GM23338 (cell line): ENCODE results near the gene SNRNP48. TPM values are rescaled to one million over a fixed set of nuclear protein-coding genes. Genes with fewer than 3 reads are reported as not detected.

Source experiments
- ATAC-seq: fragments of 200-7000 bp; cut with Tn5 transposase; 3 replicates; pipeline ENCODE4 v1.9.1; 2020
- DNase-seq: peaks from one replicate; pipeline ENCODE4 v3.0.0-alpha.2; 2015; ENCODE audit warnings: low spot score
- H2AFZ ChIP-seq: fragments of 200-600 bp; sonication (generic); 2 replicates; pipeline ENCODE4 v1.8.0; 2016; ENCODE audit warnings: antibody characterized with exemption, mild to moderate bottlenecking, moderate library complexity
- H3F3A ChIP-seq: fragments of 200-600 bp; sonication (generic); replicated peaks from 2 replicates; pipeline ENCODE4 v1.8.0; 2017; ENCODE audit warnings: antibody characterized with exemption, mixed run types, low read depth
- H3K27ac ChIP-seq: fragments of 200-600 bp; sonication (generic); 2 replicates; pipeline ENCODE4 v1.6.1; 2016; ENCODE audit warnings: low read depth
- H3K27me3 ChIP-seq: fragments of 200-600 bp; sonication (generic); 2 replicates; pipeline ENCODE4 v1.8.0; 2016; ENCODE audit warnings: mild to moderate bottlenecking, mixed run types, moderate library complexity; ENCODE audit not compliant: insufficient read depth
- H3K36me3 ChIP-seq: fragments of 200-600 bp; sonication (generic); 2 replicates; pipeline ENCODE4 v1.8.0; 2016; ENCODE audit warnings: mild to moderate bottlenecking; ENCODE audit not compliant: insufficient read depth
- H3K4me1 ChIP-seq: fragments of 200-600 bp; sonication (generic); 2 replicates; pipeline ENCODE4 v1.8.0; 2016; ENCODE audit warnings: mild to moderate bottlenecking, moderate library complexity; ENCODE audit not compliant: insufficient read depth
- H3K4me2 ChIP-seq: fragments of 200-600 bp; sonication (generic); 2 replicates; pipeline ENCODE4 v1.7.1; 2017; ENCODE audit warnings: mixed run types
- H3K4me3 ChIP-seq: fragments of 200-600 bp; sonication (generic); 2 replicates; pipeline ENCODE4 v1.6.1; 2016; ENCODE audit warnings: mixed run types
- H3K79me2 ChIP-seq: fragments of 200-600 bp; sonication (generic); replicated peaks from 2 replicates; pipeline ENCODE4 v1.8.0; 2017; ENCODE audit warnings: mild to moderate bottlenecking; ENCODE audit not compliant: insufficient read depth
- H3K9me2 ChIP-seq: fragments of 200-600 bp; sonication (generic); 2 replicates; pipeline ENCODE4 v1.8.0; 2017; ENCODE audit not compliant: insufficient read depth
- H4K20me1 ChIP-seq: fragments of 200-600 bp; sonication (generic); replicated peaks from 2 replicates; pipeline ENCODE4 v1.8.0; 2017; ENCODE audit warnings: mild to moderate bottlenecking; ENCODE audit not compliant: insufficient read depth
- H3K27ac Mint-ChIP-seq: 2 replicates; pipeline ENCODE4 v1.8.0; 2020; ENCODE audit warnings: inconsistent platforms, mild to moderate bottlenecking, moderate library complexity, mixed read lengths
- H3K27me3 Mint-ChIP-seq: 3 replicates; pipeline ENCODE4 v1.8.0; 2022; ENCODE audit warnings: low read depth, mild to moderate bottlenecking, moderate library complexity, mixed read lengths, inconsistent platforms; ENCODE audit not compliant: insufficient read depth, poor library complexity
- H3K36me3 Mint-ChIP-seq: 3 replicates; pipeline ENCODE4 v1.8.0; 2021; ENCODE audit warnings: low read depth, mild to moderate bottlenecking, inconsistent platforms, moderate library complexity, mixed read lengths
- H3K4me1 Mint-ChIP-seq: 3 replicates; pipeline ENCODE4 v1.8.0; 2020; ENCODE audit warnings: mild to moderate bottlenecking, inconsistent platforms, mixed read lengths
- H3K4me3 Mint-ChIP-seq: 3 replicates; pipeline ENCODE4 v1.8.0; 2021; ENCODE audit warnings: moderate library complexity, mild to moderate bottlenecking, inconsistent platforms, mixed read lengths
- H3K9me3 Mint-ChIP-seq: 3 replicates; pipeline ENCODE4 v1.8.0; 2020; ENCODE audit warnings: moderate library complexity, mild to moderate bottlenecking, inconsistent platforms, mixed read lengths
- CREB1 ChIP-seq: fragments of 250-450 bp; sonication (Bioruptor Pico); IDR thresholded peaks from 2 replicates; pipeline ENCODE4 v1.5.0; 2020; ENCODE audit warnings: low read depth, mild to moderate bottlenecking, moderate library complexity
- CTCF ChIP-seq, 2 experiments: fragments of 200-600 bp in 1 of 2; sonication (generic) in 1 of 2; conservative IDR thresholded peaks; 2 replicates each; pipeline versions ENCODE4 v1.5.1 to v1.6.1; 2016 to 2017; ENCODE audit warnings: antibody characterized with exemption in 2 of 2, low read depth in 2 of 2, mild to moderate bottlenecking in 2 of 2, moderate library complexity in 1 of 2
- EZH2 ChIP-seq: fragments of 200-600 bp; sonication (generic); IDR thresholded peaks from one replicate; pipeline ENCODE4 v1.8.0; 2017; ENCODE audit warnings: antibody characterized with exemption, mild to moderate bottlenecking, low read depth; ENCODE audit not compliant: unreplicated experiment
- EZH2phosphoT487 ChIP-seq: fragments of 200-600 bp; sonication (generic); IDR thresholded peaks from one replicate; pipeline ENCODE4 v1.8.1; 2018; ENCODE audit warnings: antibody characterized with exemption; ENCODE audit not compliant: unreplicated experiment
- JUNB ChIP-seq: IDR thresholded peaks from one replicate; pipeline ENCODE4 v1.6.1; 2016; ENCODE audit warnings: antibody characterized with exemption; ENCODE audit not compliant: unreplicated experiment
- NANOG ChIP-seq: IDR thresholded peaks from 2 replicates; pipeline ENCODE4 v1.6.1; 2016; ENCODE audit warnings: antibody characterized with exemption, borderline replicate concordance
- POLR2AphosphoS5 ChIP-seq: IDR thresholded peaks from 2 replicates; pipeline ENCODE4 v1.6.1; 2016; ENCODE audit warnings: antibody characterized with exemption, low read depth
- REST ChIP-seq: IDR thresholded peaks from one replicate; pipeline ENCODE4 v1.6.1; 2018; ENCODE audit warnings: antibody characterized with exemption; ENCODE audit not compliant: unreplicated experiment
- STAT1 ChIP-seq: IDR thresholded peaks from one replicate; pipeline ENCODE4 v1.6.1; 2016; ENCODE audit warnings: antibody characterized with exemption; ENCODE audit not compliant: unreplicated experiment
- ZNF114 ChIP-seq: fragments of 250-450 bp; sonication (Bioruptor Pico); IDR thresholded peaks from 2 replicates; pipeline ENCODE4 v1.5.0; 2020; ENCODE audit warnings: mild to moderate bottlenecking, moderate library complexity
- ZNF331 ChIP-seq: fragments of 250-450 bp; sonication (Bioruptor Pico); IDR thresholded peaks from 2 replicates; pipeline ENCODE4 v1.5.0; 2020; ENCODE audit warnings: low read depth, mild to moderate bottlenecking, moderate library complexity
- ZNF462 ChIP-seq: fragments of 250-450 bp; sonication (Bioruptor Pico); IDR thresholded peaks from 2 replicates; pipeline ENCODE4 v1.5.0; 2020; ENCODE audit warnings: mild to moderate bottlenecking, moderate library complexity
- polyA plus RNA-seq: library from polyadenylated mRNA; unstranded; fragments of >200 nt; fragmentation: Nextera tagmentation; extraction: Ambion mirVana; gene quantifications from 2 replicates; pipeline ENCODE4 v1.2.1, GENCODE V29; 2016
- total RNA-seq: library from RNA; depleted of rRNA; stranded (reverse); fragments of >200 nt; shearing (Covaris generic); gene quantifications from 2 replicates; pipeline ENCODE4 v1.2.3, GENCODE V29; 2014
- TF ChIP-seq, protein P1 (sequence below): IDR thresholded peaks from 2 replicates; pipeline ENCODE4 v1.6.1; 2016; ENCODE audit warnings: antibody characterized with exemption

Gene SNRNP48
- total and polyA plus RNA-seq, 2 experiments from 2014 or later: 17.2 to 23.9 TPM

- Histone ChIP-seq H4K20me1 (no peaks in the 10 kb centered on the region), H3K4me2 (no peak overlapping the region), H3K27ac (no peak overlapping the region), H3K27me3 (peaks cover 23% of the 10 kb centered on the region), H2AFZ (no peak overlapping the region), H3F3A (no peaks in the 10 kb centered on the region), H3K79me2 (peaks cover 24% of the 10 kb centered on the region), H3K9me2 (no peaks in the 10 kb centered on the region), H3K36me3 (no peaks in the 10 kb centered on the region), H3K4me3 (no peak overlapping the region), H3K4me1 (peaks cover 41% of the 10 kb centered on the region)
- no peak overlapping the region for H3K4me3 Mint-ChIP-seq
- H3K36me3 Mint-ChIP-seq: peaks cover 3% of the 10 kb centered on the region
- H3K27me3 Mint-ChIP-seq: peaks cover 1% of the 10 kb centered on the region
- DNase-seq (no peak), ATAC-seq (no peak)
- no peak for TF ChIP-seq CREB1 (CRISPR knock-in tag)
- no peak for TF ChIP-seq ZNF114
- TF ChIP-seq, protein P1, sequence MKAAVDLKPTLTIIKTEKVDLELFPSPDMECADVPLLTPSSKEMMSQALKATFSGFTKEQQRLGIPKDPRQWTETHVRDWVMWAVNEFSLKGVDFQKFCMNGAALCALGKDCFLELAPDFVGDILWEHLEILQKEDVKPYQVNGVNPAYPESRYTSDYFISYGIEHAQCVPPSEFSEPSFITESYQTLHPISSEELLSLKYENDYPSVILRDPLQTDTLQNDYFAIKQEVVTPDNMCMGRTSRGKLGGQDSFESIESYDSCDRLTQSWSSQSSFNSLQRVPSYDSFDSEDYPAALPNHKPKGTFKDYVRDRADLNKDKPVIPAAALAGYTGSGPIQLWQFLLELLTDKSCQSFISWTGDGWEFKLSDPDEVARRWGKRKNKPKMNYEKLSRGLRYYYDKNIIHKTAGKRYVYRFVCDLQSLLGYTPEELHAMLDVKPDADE: no peak
- TF ChIP-seq EZH2: no peak
- no peak for TF ChIP-seq ZNF462
- TF ChIP-seq POLR2AphosphoS5: no peak
- TF ChIP-seq NANOG: no peak
- no peak for TF ChIP-seq EZH2phosphoT487
- no peak for TF ChIP-seq REST
- TF ChIP-seq STAT1: no peak
- TF ChIP-seq ZNF331: no peak
- no peak for TF ChIP-seq JUNB
- no peak for TF ChIP-seq CTCF (conservative IDR thresholded peaks at IDR 0.05; ENCODE audit: low read depth in 2 of 2)
- H3K4me1 Mint-ChIP-seq: peaks cover 42% of the 10 kb centered on the region
- no peak overlapping the region for H3K27ac Mint-ChIP-seq
- no peaks in the 10 kb centered on the region for H3K9me3 Mint-ChIP-seq
Observed at GRCh38 chr6:7546020-7546369, 44.0 kb upstream of the SNRNP48 start.
